Measurements from ENCODE around the gene MAFF. TPM values are rescaled to one million over a fixed set of nuclear protein-coding genes. Genes with fewer than 3 reads are reported as not detected.
A peak's percentile ranks its signal among the peaks of the same experiment; 100 is the strongest.

MAFF gene
- total RNA-seq, 1 donor from 2014 or later = 4.5 TPM

- Mint-ChIP-seq H3K4me1 (peaks cover 50% of the 10 kb centered on the region), H3K9me3 (no peaks in the 10 kb centered on the region), H3K27me3 (peaks cover 3% of the 10 kb centered on the region), H3K27ac (no peak overlapping the region), H3K4me3 (no peak overlapping the region), H3K36me3 (ENCODE audit: low read depth) (no peaks in the 10 kb centered on the region)
- ChIA-PET POLR2A (interaction anchor here (2.5 kb wide), 1 partner anchor 18 kb away, joined by 8 read pairs; the partner anchor contains the start of gene PLA2G6), CTCF (no interaction called here)
- no peak for ATAC-seq (ENCODE audit: low read depth)
- no peak for DNase-seq
- TF ChIP-seq CTCF (IDR thresholded peaks at IDR 0.05) = no peak
- intact Hi-C loops (cut with micrococcal nuclease) = loop anchor here (2.0 to 10.0 kb wide), 5 partner anchors 37 to 372 kb away; partner anchors contain the start of genes DMC1 and PICK1
Measured at GRCh38 chr22:38199826-38200559, 1.8 kb upstream of the MAFF start.

GRCh38 chr22:38201371-38201710, 453 bp upstream of the MAFF start:
- peaks cover 51% of the 10 kb centered on the region for H3K4me1 Mint-ChIP-seq
- POLR2A ChIA-PET = interaction anchor here (0.7 to 1.7 kb wide), 7 partner anchors 12 to 149 kb away, joined by 3 to 11 read pairs (median 5); partner anchors contain the start of gene PLA2G6
- no peaks in the 10 kb centered on the region for H3K36me3 Mint-ChIP-seq (ENCODE audit: low read depth)
- DNase-seq (no peak), ATAC-seq (ENCODE audit: low read depth) (no peak)
- H3K27me3 Mint-ChIP-seq = no peaks in the 10 kb centered on the region
- H3K27ac Mint-ChIP-seq = peak overlapping the region; percentile 20
- intact Hi-C loops (cut with micrococcal nuclease) = loop anchor here (1.0 to 10.0 kb wide), 6 partner anchors 20 to 371 kb away; partner anchors contain the start of genes DMC1, PICK1 and PLA2G6
- CTCF ChIA-PET = interaction anchor here (0.9 to 1.1 kb wide), 2 partner anchors 39 to 86 kb away, joined by 3 read pairs; no protein-coding TSS in a partner anchor
- TF ChIP-seq CTCF (IDR thresholded peaks at IDR 0.05) = no peak
- H3K9me3 Mint-ChIP-seq = no peaks in the 10 kb centered on the region
- peak overlapping the region; percentile 83 for H3K4me3 Mint-ChIP-seq

- no peak for TF ChIP-seq CTCF (IDR thresholded peaks at IDR 0.05)
- POLR2A ChIA-PET = interaction anchor here (1.1 to 1.7 kb wide), 5 partner anchors 12 to 52 kb away, joined by 3 to 11 read pairs (median 3); partner anchors contain the start of gene PLA2G6
- no peaks in the 10 kb centered on the region for H3K27me3 Mint-ChIP-seq
- peak overlapping the region; percentile 86 for H3K4me3 Mint-ChIP-seq
- no peaks in the 10 kb centered on the region for H3K9me3 Mint-ChIP-seq
- DNase-seq = peak; percentile 53
- peak; percentile 30 for ATAC-seq (ENCODE audit: low read depth)
- intact Hi-C loops (cut with micrococcal nuclease) = loop anchor here (1.0 to 10.0 kb wide), 4 partner anchors 12 to 370 kb away; partner anchors contain the start of genes DMC1 and PICK1
- H3K27ac Mint-ChIP-seq = no peak overlapping the region
- CTCF ChIA-PET = interaction anchor here (1.0 to 2.1 kb wide), 2 partner anchors 13 to 151 kb away, joined by 4 to 8 read pairs; no protein-coding TSS in a partner anchor
- H3K4me1 Mint-ChIP-seq = peaks cover 51% of the 10 kb centered on the region
- no peaks in the 10 kb centered on the region for H3K36me3 Mint-ChIP-seq (ENCODE audit: low read depth)
Measured at GRCh38 chr22:38202437-38203089, 769 bp downstream of the MAFF start.

- Mint-ChIP-seq H3K9me3 (no peaks in the 10 kb centered on the region), H3K36me3 (ENCODE audit: low read depth) (no peaks in the 10 kb centered on the region), H3K27ac (peak overlapping the region; percentile 30), H3K4me1 (peaks cover 51% of the 10 kb centered on the region), H3K27me3 (no peaks in the 10 kb centered on the region), H3K4me3 (peak overlapping the region; percentile 86)
- intact Hi-C loops (cut with micrococcal nuclease) = loop anchor here (5.0 to 10.0 kb wide), 3 partner anchors 59 to 369 kb away; partner anchors contain the start of genes DMC1 and PICK1
- POLR2A ChIA-PET = interaction anchor here (0.6 to 1.8 kb wide), 2 partner anchors 21 to 1115 kb away, joined by 4 to 8 read pairs; partner anchors contain the start of gene PLA2G6
- TF ChIP-seq CTCF (IDR thresholded peaks at IDR 0.05) = no peak
- no peak for ATAC-seq (ENCODE audit: low read depth)
- peak; percentile 29 for DNase-seq
- CTCF ChIA-PET = interaction anchor here (1.0 to 2.1 kb wide), 2 partner anchors 12 to 151 kb away, joined by 4 to 8 read pairs; no protein-coding TSS in a partner anchor
Measured at GRCh38 chr22:38203090-38203810, 1.5 kb downstream of the MAFF start.
